GM21367 (cell line): ENCODE data around the gene GRIK4.
"Not testable (repeated sequence)": the region's sequence is repeated elsewhere in the genome, so short reads cannot be mapped to it uniquely, and the experiment has no call there.

Source experiments
- ATAC-seq: cut with Tn5 transposase; IDR thresholded peaks from one replicate; pipeline ENCODE4 v1.9.1; 2021; ENCODE audit not compliant: unreplicated experiment

Gene GRIK4

DNA sequence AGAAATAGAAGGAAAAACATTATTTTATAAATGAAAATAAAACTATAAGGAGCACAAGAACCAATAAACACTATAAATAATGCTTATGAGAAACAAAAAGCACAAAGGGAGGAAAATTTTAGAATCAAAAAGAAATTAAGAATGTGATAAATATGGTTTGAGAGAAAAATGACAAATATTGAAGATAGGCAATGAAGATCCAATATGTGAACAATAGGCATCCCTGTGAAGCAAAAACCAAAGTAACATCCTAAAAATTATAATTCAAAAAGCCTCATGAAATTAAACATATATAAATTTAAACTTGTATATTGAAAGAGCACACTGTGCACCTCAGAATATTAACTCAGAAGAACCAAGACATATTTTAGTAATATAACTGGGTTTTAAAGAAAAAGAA lies 216.2 kb downstream of the GRIK4 start:
- ATAC-seq = no peak

DNA sequence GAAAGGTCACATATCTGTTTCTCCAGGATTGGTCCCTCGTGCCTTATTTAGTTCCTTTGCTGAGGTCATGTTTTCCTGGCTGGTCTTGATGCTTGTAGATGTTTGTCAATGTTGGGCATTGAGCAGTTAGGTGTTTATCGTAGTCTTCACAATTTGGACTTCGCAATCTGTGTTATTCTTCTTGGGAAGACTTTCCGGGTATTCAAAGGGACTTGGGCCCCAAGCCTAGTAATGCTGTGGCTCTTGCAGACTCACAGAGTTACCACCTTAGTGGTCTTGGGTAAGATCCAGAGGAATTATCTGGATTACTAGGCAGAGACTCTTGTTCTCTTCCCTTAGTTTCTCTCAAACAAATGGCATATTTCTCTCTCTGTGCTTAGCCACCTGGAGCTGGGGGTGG lies 223.5 kb downstream of the GRIK4 start:
- no peak for ATAC-seq

DNA sequence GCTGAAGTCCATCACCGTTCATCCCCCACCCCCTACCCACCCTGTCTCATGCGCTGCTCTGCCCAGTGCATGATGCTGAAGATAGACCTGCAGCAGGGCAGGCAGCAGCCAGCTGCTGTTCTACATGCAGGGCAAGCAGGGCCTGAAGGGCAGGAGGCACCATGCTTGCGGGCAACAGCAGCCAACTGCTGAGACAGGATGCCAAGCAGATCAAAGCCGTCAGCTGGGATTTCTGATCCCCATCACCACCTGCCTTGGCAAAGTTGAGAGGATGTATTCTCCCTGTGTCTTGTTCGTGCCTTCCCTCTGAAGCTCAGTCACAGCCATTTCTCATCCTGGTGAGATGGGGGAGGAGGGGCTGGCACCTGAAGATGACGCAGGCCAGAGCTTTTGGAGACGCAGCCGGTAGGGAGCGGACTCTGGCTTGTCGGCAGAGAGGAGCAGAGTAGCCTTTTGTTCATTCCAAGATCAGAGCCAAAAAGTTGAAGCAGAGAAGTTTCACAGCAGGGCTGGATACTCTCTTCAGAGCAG lies 227.0 kb downstream of the GRIK4 start:
- no peak for ATAC-seq

DNA sequence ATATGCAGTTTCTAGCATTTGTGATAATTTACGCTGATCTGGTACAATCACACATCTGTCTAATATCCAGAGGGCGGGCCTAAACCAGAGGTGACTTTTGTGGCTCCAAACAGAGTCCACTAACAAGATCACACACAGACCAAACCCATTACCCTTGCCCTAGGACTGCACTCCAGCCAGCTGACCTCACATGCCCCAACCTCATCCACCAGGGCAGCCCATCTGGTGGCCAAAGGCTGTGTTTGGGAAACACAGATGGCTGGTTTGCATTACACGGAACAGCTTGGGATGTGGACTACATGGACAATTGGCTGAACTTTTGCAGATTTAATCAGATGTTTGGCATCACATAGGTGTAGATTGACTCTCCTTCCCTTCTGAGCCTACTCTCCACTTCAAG lies 228.2 kb downstream of the GRIK4 start:
- ATAC-seq = no peak

DNA sequence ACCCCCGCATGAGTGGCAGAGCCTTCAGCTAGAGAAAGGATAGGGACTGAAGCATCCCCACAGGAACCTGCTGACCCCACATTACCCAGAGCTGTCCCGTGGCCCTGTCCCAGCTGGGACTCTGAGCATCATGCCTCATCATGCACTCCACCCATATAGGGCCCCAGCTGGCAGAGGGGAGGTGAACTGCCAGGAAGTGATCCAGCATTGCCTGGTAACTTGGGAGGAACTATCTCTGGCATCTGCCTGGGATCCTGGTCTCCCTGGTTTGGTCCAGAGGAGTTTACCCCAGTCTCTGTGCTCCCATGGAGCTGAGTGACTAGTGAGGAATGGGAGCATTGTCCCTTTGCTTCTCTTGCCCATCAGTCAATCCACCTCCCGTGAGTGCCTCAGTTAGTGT lies 228.8 kb downstream of the GRIK4 start:
- no peak for ATAC-seq

DNA sequence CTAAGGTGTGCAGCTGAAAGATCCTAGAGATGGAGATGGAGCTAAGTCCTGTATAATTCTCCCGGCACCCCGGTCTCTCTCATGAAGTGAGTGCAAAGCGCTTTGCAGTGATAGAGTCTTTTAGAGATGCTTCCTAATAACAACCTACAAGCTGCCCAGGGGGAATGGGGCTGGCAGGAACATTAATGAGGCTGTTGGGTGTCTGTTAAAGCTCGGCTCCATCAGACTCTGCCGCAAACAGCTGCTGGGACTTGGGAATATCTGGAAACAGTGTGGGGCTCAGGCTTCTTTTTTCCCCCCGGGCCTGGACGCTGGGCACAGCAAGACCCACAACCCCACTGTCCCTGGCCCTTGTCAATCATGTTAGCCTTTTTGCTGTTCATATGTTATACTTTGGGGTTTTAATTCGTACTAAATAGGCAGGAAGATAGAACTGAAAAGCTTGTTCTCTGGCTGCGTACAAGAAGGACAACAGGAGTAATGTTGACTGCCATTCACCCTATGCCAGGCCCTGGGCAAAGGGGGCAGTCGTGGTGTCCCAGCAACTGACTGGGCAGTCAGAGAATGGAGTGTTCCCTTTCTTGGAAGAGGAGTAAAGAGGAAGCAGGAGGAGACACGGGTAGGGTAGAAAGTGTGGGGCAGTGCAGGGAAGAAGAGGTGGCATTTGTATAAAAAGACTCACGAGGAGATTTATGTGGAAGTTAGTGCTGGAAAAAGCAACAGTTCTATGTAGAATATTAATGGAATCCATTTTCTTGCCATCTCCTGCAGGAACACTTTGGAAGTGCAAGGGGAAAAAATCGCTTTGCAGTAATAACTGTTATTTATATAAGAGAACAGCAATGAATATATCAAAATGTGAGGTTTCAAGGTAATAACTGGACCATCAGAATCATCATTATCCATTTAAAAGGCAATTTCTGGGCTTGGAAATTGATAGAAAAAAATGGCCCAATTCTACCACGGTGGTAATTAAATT lies 232.8 kb downstream of the GRIK4 start:
- ATAC-seq = no peak

DNA sequence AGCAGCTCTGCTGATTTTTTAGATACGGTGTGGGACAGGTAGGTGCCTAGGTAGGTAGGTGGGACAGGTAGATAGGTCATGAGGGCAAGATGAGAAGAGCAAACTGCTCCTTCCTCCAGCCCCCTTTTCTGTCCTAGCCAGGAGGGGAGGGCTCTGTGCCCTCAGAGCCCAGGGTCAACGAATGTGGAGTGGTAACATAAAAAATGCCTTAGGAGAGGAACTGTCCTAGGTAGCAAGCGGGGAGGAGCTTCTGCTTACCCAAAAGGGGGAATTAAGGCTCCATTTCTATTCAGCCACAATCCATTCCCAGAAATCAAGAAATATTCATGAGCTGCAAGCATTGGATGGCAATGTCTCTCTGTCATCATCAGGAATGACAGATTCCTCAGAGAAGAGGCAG lies 234.8 kb downstream of the GRIK4 start:
- ATAC-seq = no peak

DNA sequence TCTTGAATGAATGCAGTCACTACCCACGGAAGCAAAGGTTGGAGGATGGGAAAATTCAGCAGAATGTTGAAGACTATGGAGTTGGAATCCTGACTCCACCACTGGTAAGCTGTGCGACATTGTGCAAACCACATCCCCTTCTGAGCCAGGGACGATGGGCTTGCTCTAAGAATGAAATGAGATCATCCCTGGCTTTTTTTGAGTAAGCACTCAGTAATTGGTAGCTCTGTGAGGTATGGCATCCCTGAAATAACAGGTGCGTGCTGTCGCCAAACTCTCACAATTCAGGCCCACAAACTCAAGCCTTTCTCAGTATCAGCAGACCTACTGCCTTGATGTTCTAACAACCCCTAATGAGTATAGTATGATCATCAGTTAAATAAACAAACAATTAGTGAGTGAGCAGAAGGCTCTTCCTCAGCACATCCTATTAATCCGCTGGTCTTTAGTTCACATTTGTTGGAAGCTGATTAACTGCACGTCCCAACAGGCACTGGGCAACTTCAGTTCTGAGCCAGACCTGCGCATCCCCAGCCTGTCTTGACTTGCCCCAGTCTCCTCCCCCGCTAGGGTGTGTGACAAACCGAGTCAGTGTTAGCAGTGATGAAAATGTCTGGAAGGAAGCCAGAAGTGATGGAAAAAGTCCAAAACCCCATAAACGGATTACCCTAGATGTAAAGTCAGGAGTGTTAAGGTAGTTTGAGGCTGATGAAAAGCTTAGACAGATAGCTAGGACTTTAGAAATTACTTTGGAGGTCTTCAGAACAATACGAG lies 235.5 kb downstream of the GRIK4 start:
- ATAC-seq = no peak

DNA sequence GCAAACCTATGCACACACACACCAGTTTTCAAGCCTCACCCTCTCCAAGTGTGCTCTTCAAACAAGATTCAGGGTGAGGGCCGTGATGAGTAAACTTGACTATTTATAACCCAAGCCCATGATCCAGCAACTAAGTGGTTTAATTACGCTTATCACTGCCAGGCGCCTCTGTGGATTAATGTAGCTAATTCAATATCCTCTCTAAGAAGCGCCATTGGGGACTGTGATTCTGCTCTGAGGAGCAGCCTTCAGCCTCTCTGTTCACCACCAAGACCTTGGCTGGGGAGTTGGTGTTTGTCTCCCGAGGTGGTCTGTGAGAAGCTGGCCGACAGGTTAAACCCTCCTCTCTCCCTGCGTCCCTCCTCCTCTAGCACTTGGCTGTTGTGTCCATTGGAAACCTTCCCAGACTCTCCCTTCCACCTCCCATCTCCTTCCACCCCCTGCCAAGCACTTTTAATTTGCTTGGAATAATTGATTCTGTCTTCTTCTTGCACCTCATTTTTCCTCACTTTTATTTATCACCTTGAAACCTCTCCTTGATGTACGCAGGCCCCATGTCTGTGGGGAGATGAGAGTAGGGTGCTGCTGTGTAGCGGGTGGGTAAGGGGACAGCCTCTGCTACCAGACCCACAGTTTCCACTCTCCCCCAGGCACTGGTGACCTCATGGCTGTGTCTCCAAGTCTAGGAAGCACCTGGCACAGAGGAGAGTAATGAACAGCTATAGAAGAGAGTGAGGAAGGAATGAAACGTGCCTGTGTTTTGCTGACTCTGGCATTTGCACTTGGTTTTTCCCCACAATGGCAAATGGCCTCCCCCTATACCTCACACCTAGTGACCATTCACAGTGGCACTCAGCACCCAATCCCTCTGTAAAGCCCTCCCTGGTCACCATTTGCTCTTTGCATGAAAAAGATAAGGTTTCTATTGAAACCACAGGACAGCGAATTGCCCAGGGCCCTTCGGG lies 236.6 kb downstream of the GRIK4 start:
- no peak for ATAC-seq

DNA sequence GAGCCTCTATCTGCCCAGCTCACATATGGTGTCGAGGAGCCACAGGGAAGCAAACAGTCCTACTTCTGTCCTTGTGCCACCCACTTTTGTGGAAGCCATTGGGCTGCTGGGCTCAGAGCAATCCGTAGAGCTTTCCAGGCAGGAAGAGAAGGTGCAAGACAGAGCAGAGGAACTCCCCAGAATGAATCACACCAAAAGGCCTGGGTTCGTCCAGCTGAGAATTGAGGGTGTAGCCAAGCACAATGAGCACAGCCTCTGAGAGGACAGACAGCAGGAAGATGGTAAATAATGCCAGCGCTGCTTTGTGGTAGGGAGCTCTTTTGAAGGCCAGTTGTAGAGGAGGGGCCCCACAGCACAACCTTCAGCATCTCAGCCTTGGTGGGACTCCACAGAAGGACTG lies 237.8 kb downstream of the GRIK4 start:
- no peak for ATAC-seq

DNA sequence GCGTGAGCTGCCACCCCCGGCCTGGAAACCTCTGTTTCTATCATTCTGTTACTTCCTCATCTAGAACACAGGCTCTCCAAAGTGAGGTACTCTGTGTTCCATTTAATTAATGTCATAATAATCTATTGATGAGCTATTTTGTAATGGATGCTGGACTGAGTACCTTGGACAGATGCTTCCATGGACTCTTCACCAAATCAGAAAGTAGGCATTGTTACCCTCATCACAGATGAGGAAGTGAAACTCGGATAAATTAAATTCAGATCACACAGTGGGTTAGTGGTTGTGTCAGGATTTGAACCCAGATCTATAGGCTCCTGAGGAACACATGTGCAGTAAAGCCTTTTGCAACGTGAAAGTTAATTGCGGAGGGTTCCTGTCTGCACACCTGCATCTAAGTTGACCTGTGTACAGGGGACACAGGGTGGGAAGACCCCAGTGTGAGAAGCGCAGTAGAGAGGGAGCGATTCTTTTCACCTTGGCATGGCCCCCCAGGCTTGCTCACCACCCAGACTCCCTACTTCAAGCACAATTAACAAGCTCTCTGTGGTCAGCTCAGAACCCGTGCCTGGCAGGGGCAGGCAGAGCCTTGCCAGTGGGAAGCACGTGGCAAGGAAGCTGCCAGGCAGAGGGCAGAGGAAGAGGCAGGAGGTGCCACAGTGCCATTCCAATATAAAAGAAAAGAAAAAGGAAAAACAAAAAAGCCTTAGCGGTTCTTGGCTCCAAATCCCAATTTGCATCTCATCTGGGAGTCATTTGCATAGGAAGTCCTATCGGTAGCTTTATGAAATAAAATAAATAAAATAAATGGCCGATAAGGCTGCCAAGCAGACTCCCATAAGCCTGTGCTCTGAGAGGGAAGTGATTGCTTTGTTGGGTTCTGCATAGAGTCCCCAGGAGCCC lies 239.3 kb downstream of the GRIK4 start:
- ATAC-seq = no peak

DNA sequence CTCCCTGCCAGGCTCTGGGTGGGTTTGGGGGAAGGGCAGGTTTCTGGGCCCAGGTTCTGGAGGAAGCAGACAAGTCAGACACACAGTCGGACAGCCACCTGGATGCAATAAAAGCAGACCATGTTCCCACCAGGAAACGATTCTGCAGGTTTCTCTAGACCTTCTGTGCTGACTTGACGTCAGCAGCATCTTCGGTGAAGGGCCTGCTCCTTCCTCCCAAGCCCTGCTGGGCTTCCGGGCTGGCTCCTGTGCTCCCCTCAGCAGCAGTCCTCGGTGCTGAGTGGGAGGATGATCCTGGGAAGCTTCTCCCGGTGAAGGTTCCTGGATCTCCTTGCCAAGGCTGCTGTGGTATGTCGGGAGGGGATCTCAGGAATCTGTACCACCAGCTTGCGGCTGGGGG lies 240.0 kb downstream of the GRIK4 start:
- no peak for ATAC-seq

DNA sequence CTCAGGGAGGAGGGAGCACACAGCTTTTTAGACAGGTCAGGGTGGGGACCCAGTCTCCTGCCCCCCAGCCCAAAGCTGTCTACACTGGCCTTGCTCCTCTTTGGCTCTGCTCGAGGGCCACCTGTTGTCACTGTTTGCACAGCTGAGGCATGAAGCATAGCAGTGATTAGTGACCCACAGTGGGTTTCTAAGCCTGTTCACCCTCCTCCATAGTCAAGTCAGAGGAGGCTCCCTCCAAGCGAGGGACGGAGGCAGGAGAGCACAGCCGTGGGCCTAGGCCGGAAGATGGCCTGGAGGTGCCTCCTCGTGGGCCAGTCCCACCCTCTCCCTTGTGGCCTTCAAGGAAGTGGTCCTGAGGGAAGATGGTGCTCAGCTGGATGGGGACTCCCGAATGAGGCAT lies 241.1 kb downstream of the GRIK4 start:
- no peak for ATAC-seq

DNA sequence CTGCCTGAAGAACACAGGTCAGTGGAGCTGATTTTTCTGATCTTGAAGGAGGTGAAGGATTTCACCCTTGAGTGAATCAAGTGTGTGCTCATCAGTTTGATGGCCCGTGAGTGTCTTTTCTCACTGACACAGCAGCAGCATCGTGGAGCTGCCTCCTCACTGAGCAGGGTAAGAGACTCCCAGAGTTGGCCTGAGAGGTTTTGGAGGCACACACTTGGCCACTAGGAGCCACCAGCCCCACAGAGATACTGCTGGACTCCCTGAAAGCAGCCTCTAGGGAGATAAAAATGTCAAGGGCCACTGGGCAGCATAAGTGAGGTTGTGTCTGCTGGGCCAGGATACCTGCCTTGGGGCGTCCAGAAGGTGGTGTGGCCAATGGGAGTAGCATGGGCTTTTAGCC lies 245.4 kb downstream of the GRIK4 start:
- ATAC-seq = no peak

DNA sequence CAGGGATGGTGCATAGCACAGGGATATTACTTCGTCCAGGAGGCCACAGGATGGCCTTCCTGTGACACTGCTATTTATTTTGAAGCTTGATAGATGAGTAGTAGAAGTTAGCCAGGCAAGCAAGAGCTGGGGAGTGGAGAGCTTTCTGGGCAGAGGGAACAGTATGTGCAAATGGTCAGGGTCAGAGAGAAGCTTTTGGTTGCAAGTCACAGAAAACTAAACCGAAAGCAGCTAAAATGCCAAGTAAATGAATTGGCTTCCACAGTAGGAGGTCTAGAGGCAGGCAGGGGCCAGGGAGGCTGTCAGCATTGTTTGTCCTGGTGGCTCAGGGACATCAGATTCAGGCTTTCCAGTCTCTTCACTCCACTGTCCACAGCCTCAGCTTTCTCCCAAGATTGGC lies 247.5 kb downstream of the GRIK4 start:
- ATAC-seq = no peak

DNA sequence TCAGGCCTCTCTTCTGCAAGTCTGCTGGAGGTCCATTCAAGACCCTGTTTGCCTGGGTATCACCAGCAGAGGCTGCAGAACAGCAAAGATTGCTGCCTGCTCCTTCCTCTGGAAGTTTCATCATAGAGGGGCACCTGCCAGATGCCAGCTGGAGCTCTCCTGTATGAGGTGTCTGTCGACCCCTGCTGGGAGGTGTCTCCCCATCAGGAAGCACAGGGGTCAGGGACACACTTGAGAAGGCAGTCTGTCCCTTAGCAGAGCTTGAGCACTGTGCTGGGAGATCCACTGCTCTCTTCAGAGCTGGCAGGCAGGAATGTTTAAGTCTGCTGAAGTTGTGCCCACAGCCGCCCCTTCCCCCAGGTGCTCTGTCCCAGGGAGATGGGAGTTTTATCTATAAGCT lies 254.2 kb downstream of the GRIK4 start:
- not testable (repeated sequence) for ATAC-seq

DNA sequence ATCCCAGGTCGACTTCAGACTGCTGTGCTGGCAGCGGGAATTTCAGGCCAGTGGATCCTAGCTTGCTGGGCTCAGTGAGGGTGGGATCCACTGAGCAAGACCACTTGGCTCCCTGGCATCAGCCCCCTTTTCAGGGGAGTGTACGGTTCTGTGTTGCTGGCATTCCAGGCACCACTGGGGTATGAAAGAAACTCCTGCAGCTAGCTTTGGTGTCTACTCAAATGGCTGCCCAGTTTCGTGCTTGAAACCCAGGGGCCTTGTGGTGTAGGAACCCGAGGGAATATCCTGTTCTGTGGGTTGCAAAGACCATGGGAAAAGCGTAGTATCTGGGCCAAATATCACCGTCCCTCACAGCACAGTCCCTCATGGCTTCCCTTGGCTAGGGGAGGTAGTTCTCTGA lies 254.8 kb downstream of the GRIK4 start:
- no peak for ATAC-seq

DNA sequence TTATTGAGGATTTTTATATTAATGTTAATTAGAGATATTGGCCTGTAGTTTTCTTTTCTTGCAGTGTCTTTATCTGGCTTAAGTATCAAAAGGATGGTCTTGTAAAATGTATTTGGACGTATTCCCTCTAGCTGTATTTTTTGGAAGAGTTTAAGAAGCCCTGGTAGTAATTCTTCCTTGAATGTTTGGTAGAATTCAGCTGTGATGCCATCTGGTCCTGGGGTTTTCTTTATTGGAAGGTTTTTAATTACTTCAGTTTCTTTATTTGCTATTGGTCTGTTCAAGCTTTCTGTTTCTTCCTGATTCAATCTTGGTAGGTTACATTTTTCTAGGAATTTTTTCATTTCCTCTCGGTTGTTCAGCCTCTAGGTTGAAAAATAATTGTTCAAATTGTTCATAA lies 257.4 kb downstream of the GRIK4 start:
- no peak for ATAC-seq

DNA sequence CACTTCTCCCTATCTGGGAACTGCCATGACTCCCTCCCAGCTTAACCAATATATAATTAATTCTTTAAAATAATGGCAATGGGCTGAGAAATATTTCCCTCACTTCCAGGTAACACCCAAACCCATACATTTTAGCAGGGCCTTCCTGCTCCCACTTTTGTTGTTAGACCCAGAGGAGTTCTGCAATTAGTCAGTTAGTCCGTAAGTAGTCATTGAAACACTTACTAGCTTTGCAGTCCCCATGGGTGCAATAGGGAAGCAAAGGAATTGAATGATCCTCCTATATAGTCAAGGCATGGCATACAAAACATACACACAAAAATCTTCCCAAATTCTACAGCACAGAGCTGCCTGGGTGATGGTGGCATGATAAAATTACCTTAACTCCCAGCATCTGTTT lies 258.4 kb downstream of the GRIK4 start:
- no peak for ATAC-seq

DNA sequence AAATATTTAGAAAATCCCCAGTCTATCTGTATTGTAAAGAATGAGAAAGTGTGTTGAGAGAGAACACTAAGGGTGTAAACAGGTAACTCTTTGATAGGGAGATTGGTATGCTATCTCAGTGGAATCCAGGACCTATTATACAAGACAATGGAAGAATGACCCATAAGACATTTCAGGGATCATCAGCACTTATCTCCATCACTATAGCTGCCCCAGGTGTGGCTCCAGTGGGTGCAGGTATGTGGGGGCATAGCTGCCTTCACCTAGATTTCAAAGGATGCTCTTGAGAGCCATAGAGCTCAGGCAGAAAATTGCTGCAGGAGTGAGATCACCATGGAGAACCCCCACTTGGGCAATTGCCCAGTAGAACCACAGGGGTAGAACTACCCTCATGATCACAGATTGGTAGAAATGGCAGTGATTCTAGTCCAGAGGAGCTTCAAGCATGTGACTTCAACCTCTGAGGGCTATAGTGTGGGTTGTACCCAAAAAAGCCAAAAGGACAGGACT lies 260.1 kb downstream of the GRIK4 start:
- ATAC-seq = no peak
